Osteocyte (in vitro differentiated cells): Measurements from ENCODE around the gene MAP2K1. TPM values are rescaled to one million over a fixed set of nuclear protein-coding genes. Genes with fewer than 3 reads are reported as not detected.
A peak's percentile ranks its signal among the peaks of the same experiment; 100 is the strongest.
"Not testable (repeated sequence)": the region's sequence is repeated elsewhere in the genome, so short reads cannot be mapped to it uniquely, and the experiment has no call there.

Source experiments
- DNase-seq: peaks from one replicate; pipeline ENCODE4 v3.0.0; 2021; ENCODE audit warnings: mixed read lengths; ENCODE audit not compliant: unreplicated experiment; ENCODE audit errors: extremely low spot score
- H3K27ac Mint-ChIP-seq: one replicate; pipeline ENCODE4 v1.8.0; 2021; ENCODE audit warnings: mild to moderate bottlenecking, mixed read lengths; ENCODE audit not compliant: unreplicated experiment
- H3K27me3 Mint-ChIP-seq: one replicate; pipeline ENCODE4 v1.8.0; 2021; ENCODE audit warnings: mixed read lengths; ENCODE audit not compliant: unreplicated experiment
- H3K36me3 Mint-ChIP-seq: one replicate; pipeline ENCODE4 v1.8.0; 2021; ENCODE audit warnings: mixed read lengths; ENCODE audit not compliant: unreplicated experiment
- H3K4me1 Mint-ChIP-seq: one replicate; pipeline ENCODE4 v1.8.0; 2021; ENCODE audit warnings: mixed read lengths; ENCODE audit not compliant: unreplicated experiment
- H3K4me3 Mint-ChIP-seq: one replicate; pipeline ENCODE4 v1.8.0; 2021; ENCODE audit warnings: mild to moderate bottlenecking, moderate library complexity, mixed read lengths; ENCODE audit not compliant: unreplicated experiment
- H3K9me3 Mint-ChIP-seq: one replicate; pipeline ENCODE4 v1.8.0; 2021; ENCODE audit warnings: mixed read lengths; ENCODE audit not compliant: unreplicated experiment
- CTCF ChIP-seq: fragments of 200-600 bp; sonication (generic); IDR thresholded peaks from 2 replicates; pipeline ENCODE4 v1.5.0; 2021; ENCODE audit warnings: antibody characterized with exemption, mild to moderate bottlenecking, moderate library complexity
- total RNA-seq: library from RNA; stranded (reverse); gene quantifications from 2 replicates; pipeline ENCODE4 v1.2.1, GENCODE V29; 2021

MAP2K1 gene
- total RNA-seq, 1 donor from 2014 or later, result 50.7 TPM

DNA sequence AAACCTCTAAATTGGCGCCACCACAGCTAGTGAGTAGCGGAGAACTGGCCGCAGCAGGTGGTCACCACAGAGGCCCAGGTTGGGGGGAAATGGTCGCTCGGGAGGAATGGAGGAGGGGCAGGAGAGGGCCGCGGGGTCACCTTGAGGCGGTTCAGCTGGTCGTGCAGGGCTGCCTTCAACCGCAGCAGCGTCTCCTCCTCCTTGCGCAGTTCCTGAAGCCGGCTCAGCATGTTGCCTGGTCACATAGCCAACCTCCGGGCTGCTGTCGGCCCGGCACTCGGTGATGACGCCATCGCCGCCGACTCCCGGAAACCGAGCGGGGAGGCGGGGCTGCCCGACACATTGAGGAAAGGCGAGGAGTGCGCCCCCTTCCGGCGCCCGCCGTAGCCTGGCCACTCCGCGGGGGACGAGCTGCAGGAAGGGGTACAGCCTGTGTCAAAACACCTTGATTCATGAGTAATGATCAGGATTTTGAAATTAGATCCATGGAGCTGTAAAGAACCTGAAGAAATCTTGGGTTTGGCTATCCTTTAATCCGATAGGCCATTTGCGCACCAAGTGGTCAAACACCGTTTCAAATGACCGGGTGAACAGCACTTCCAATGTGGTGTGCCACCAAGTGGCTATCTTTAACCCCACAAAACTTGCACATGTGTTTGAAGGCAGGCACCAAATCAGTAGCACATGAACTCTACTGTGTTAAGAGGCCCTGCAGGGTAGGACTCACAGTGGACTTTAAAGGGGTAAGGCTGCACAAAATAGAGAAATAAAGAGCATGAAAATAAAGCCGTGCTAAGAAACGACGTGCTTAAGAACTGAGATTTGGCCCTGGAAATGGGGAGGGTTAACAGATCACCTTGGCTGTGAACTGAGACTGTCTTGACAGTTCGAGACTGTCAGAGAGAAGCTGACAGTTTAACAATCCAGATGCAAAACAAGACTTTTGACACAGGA is 111.1 kb downstream of the MAP2K1 start, which contains the start of gene SNAPC5:
Gene SNAPC5, minus strand, starts transcription at position 261 of the 954 bp plus-strand sequence. Its CDS starts 31 bp downstream, at position 230.
- TF ChIP-seq CTCF, result peak; percentile 100
- peak within 1 kb of the TSS; percentile 87 for H3K4me3 Mint-ChIP-seq
- H3K36me3 Mint-ChIP-seq, result peaks cover 55% of the 10 kb centered on the region
- peak; percentile 99 for DNase-seq
- H3K27me3 Mint-ChIP-seq, result no peaks in the 10 kb centered on the region
- peaks cover 27% of the 10 kb centered on the region for H3K4me1 Mint-ChIP-seq
- peak within 1 kb of the TSS; percentile 91 for H3K27ac Mint-ChIP-seq
- H3K9me3 Mint-ChIP-seq, result no peaks in the 10 kb centered on the region

GRCh38 chr15:66498501-66499386 is 112.0 kb downstream of the MAP2K1 start:
- no peak overlapping the region for H3K4me3 Mint-ChIP-seq
- peak overlapping the region; percentile 91 for H3K27ac Mint-ChIP-seq
- H3K36me3 Mint-ChIP-seq, result peaks cover 53% of the 10 kb centered on the region
- DNase-seq, result peak; percentile 13
- no peaks in the 10 kb centered on the region for H3K27me3 Mint-ChIP-seq
- TF ChIP-seq CTCF, result peak; percentile 57
- no peaks in the 10 kb centered on the region for H3K9me3 Mint-ChIP-seq
- peaks cover 36% of the 10 kb centered on the region for H3K4me1 Mint-ChIP-seq

DNA sequence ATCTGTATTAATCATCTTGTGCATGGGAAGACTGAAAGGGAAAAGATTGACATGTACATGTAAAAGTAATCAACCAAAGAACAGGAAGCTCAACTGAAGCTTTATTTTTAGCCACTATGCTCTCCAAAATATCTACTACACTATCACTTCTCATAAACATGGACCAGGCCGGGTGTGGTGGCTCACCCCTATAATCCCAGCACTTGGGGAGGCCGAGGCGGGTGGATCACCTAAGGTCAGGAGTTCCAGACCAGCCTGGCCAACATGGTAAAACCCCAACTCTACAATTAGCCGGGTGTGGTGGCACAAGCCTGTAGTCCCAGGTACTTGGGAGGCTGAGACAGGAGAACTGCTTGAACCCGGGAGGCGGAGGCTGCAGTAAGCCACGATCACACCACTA is 113.6 kb downstream of the MAP2K1 start:
- H3K27ac Mint-ChIP-seq, H3K4me3 Mint-ChIP-seq, H3K9me3 Mint-ChIP-seq, H3K27me3 Mint-ChIP-seq: not testable (repeated sequence)
- Mint-ChIP-seq H3K36me3 (peaks cover 44% of the 10 kb centered on the region), H3K4me1 (peaks cover 40% of the 10 kb centered on the region)
- peak; percentile 64 for DNase-seq

GRCh38 chr15:66502491-66502890 is 115.8 kb downstream of the MAP2K1 start:
- no peak for TF ChIP-seq CTCF
- peaks cover 44% of the 10 kb centered on the region for H3K4me1 Mint-ChIP-seq
- peaks cover 41% of the 10 kb centered on the region for H3K36me3 Mint-ChIP-seq
- H3K27ac Mint-ChIP-seq, result peak overlapping the region; percentile 32
- peak overlapping the region; percentile 97 for H3K4me3 Mint-ChIP-seq
- no peaks in the 10 kb centered on the region for H3K9me3 Mint-ChIP-seq
- no peaks in the 10 kb centered on the region for H3K27me3 Mint-ChIP-seq
- peak; percentile 13 for DNase-seq

GRCh38 chr15:66503041-66503648 is 116.4 kb downstream of the MAP2K1 start:
- Mint-ChIP-seq H3K4me1 (peaks cover 37% of the 10 kb centered on the region), H3K27ac (peak overlapping the region; percentile 98), H3K4me3 (peak overlapping the region; percentile 97), H3K36me3 (peaks cover 36% of the 10 kb centered on the region)
- not testable (repeated sequence) for H3K9me3 Mint-ChIP-seq, H3K27me3 Mint-ChIP-seq
- DNase-seq, result peak; percentile 21
